ENCODE results near the gene GMPPB.

DNA sequence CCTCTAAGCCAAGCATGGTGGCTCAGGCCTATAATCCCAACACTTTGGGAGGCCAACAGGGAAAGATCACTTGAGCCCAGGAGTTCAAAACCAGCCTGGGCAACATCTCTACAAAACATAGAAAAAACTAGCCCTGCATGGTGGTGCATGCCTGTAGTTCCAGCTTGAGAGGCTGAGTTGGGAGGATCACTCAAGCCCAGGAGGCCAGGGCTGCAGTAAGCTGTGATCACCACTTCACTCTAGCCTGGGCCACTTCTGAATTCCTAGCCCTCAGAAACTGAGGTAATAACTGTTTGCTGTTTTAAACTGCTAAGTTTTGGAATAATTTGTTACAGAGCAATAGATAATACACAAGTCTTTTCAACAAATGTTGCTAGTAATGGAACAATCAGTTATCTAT, 46.2 kb upstream of the GMPPB start:
- TF ChIP-seq CTCF (IDR thresholded peaks at IDR 0.05; ENCODE audit: low read depth, low read length, poor library complexity, severe bottlenecking), result no peak
- no peak for TF ChIP-seq EZH2phosphoT487 (IDR thresholded peaks at IDR 0.05; ENCODE audit: borderline replicate concordance, low read length)
